MM.1S (cell line): ENCODE measurements around the gene SMYD2.

Experiments
- DNase-seq: peaks from one replicate; pipeline ENCODE4 v3.0.0-alpha.2; 2015
- H2AFZ ChIP-seq: fragments of 300-600 bp; sonication (generic); 2 replicates; pipeline ENCODE4 v1.6.0; 2016; ENCODE audit warnings: antibody characterized with exemption, low read length
- H3F3A ChIP-seq: fragments of 300-600 bp; sonication (generic); 2 replicates; pipeline ENCODE4 v1.6.1; 2016; ENCODE audit warnings: mild to moderate bottlenecking, antibody characterized with exemption, low read length, moderate library complexity, mixed read lengths; ENCODE audit not compliant: insufficient read depth
- H3K27ac ChIP-seq: fragments of 300-600 bp; sonication (generic); 2 replicates; pipeline ENCODE4 v1.5.1; 2016; ENCODE audit warnings: mild to moderate bottlenecking, low read length
- H3K27me3 ChIP-seq: fragments of 300-600 bp; sonication (generic); replicated peaks from 2 replicates; pipeline ENCODE4 v1.6.0; 2016; ENCODE audit warnings: low read length; ENCODE audit not compliant: insufficient read depth
- H3K36me3 ChIP-seq: fragments of 300-600 bp; sonication (generic); replicated peaks from 2 replicates; pipeline ENCODE4 v1.6.1; 2016; ENCODE audit warnings: mild to moderate bottlenecking, low read length, mixed read lengths; ENCODE audit not compliant: insufficient read depth
- H3K4me1 ChIP-seq: fragments of 300-600 bp; sonication (generic); 2 replicates; pipeline ENCODE4 v1.6.1; 2016; ENCODE audit warnings: low read length, mixed read lengths
- H3K4me2 ChIP-seq: fragments of 300-600 bp; sonication (generic); 2 replicates; pipeline ENCODE4 v1.6.0; 2016; ENCODE audit warnings: low read depth, low read length
- H3K4me3 ChIP-seq: fragments of 300-600 bp; sonication (generic); 2 replicates; pipeline ENCODE4 v1.5.1; 2016; ENCODE audit warnings: low read length, mixed read lengths
- H3K79me2 ChIP-seq: fragments of 300-600 bp; sonication (generic); 2 replicates; pipeline ENCODE4 v1.6.1; 2016; ENCODE audit warnings: mixed run types, low read length, mixed read lengths
- H3K9ac ChIP-seq: fragments of 300-600 bp; sonication (generic); 2 replicates; pipeline ENCODE4 v1.6.1; 2016; ENCODE audit warnings: low read length, mixed read lengths
- H3K9me2 ChIP-seq: fragments of 300-600 bp; sonication (generic); replicated peaks from 2 replicates; pipeline ENCODE4 v1.6.1; 2016; ENCODE audit warnings: mild to moderate bottlenecking, low read length, mixed read lengths; ENCODE audit not compliant: insufficient read depth
- H3K9me3 ChIP-seq: fragments of 300-600 bp; sonication (generic); replicated peaks from 2 replicates; pipeline ENCODE4 v1.6.1; 2016; ENCODE audit warnings: mild to moderate bottlenecking, low read length, mixed read lengths; ENCODE audit not compliant: insufficient read depth
- H4K20me1 ChIP-seq: fragments of 300-600 bp; sonication (generic); 2 replicates; pipeline ENCODE4 v1.6.1; 2016; ENCODE audit warnings: mild to moderate bottlenecking, low read length, moderate library complexity, mixed read lengths; ENCODE audit not compliant: insufficient read depth
- CTCF ChIP-seq: fragments of 300-600 bp; sonication (generic); IDR thresholded peaks from 2 replicates; pipeline ENCODE4 v1.5.1; 2016; ENCODE audit warnings: antibody characterized with exemption, low read length, mixed read lengths
- EZH2 ChIP-seq: fragments of 300-600 bp; sonication (generic); optimal IDR thresholded peaks from 2 replicates; pipeline ENCODE3; 2017; ENCODE audit warnings: low read depth, mild to moderate bottlenecking, antibody characterized with exemption, low read length, mixed read lengths
- EZH2phosphoT487 ChIP-seq: fragments of 300-600 bp; sonication (generic); IDR thresholded peaks from 2 replicates; pipeline ENCODE4 v1.6.1; 2018; ENCODE audit warnings: antibody characterized with exemption, low read length

SMYD2 gene

DNA sequence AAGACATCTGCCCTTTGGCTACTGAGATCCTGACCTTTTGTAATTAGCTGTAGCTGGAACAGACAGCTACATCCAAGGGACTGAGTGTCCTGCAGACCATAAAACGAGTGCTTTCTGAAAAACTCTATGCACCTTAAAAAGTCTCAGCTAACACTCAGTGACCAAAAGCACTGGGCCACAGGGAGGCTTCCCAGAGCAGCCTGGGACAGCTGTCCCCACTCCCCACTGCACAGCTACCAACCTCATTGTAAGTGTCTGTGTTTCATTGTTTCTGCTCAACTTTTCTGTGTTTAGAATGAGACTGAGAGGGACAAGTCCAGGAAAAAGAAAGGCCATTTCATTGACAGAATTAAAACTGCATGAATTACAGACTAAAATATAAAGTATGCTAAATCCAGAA, 80.7 kb downstream of the SMYD2 start:
- no peaks in the 10 kb centered on the region for H3K36me3 ChIP-seq
- H3K4me2 ChIP-seq, result no peak overlapping the region
- TF ChIP-seq EZH2phosphoT487, result no peak
- no peak for TF ChIP-seq EZH2
- no peak for TF ChIP-seq CTCF

GRCh38 chr1:214362188-214362882, 81.4 kb downstream of the SMYD2 start:
- Histone ChIP-seq H3K27me3 (no peaks in the 10 kb centered on the region), H3K36me3 (no peaks in the 10 kb centered on the region), H3F3A (no peaks in the 10 kb centered on the region), H3K9me2 (no peaks in the 10 kb centered on the region), H3K27ac (no peak overlapping the region), H4K20me1 (no peaks in the 10 kb centered on the region), H3K9ac (no peak overlapping the region), H3K9me3 (no peaks in the 10 kb centered on the region), H3K79me2 (no peaks in the 10 kb centered on the region), H3K4me2 (no peak overlapping the region), H3K4me1 (no peaks in the 10 kb centered on the region), H2AFZ (no peak overlapping the region), H3K4me3 (no peak overlapping the region)
- no peak for TF ChIP-seq CTCF
- TF ChIP-seq EZH2phosphoT487, result no peak
- no peak for TF ChIP-seq EZH2
- no peak for DNase-seq

More for the DNA sequence above, 80.7 kb downstream of the SMYD2 start:
- no peak overlapping the region for H2AFZ ChIP-seq
- H3K9ac ChIP-seq, result no peak overlapping the region
- H3F3A ChIP-seq, result no peaks in the 10 kb centered on the region
- no peak for DNase-seq
- H4K20me1 ChIP-seq, result no peaks in the 10 kb centered on the region
- H3K4me3 ChIP-seq, result no peak overlapping the region
- H3K79me2 ChIP-seq, result no peaks in the 10 kb centered on the region
- no peaks in the 10 kb centered on the region for H3K27me3 ChIP-seq
- no peaks in the 10 kb centered on the region for H3K4me1 ChIP-seq
- H3K27ac ChIP-seq, result no peak overlapping the region
- H3K9me2 ChIP-seq, result no peaks in the 10 kb centered on the region
- no peaks in the 10 kb centered on the region for H3K9me3 ChIP-seq

DNA sequence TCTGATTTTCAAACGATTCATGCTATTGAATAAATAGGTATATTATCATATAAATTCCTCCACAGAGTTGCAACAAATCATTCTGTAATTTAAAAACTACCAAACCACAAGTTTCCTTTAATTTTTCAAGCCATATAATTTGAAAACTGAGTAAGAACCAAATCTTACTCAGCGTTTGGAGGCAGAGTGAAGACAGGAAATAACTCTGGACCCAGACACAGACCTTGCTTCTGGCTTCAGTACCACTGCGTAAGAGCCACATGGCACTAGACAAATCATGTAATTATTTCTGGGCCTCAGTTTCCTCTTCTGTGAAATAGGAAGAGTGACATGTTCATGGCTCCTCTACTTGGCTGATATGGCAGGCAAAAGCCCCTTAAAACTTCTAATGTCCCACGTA, 82.4 kb downstream of the SMYD2 start:
- Histone ChIP-seq H3K27ac (no peak overlapping the region), H3K36me3 (no peaks in the 10 kb centered on the region)

More for the DNA sequence above, 82.4 kb downstream of the SMYD2 start:
- Histone ChIP-seq H3K4me3 (no peak overlapping the region), H3K9me3 (no peaks in the 10 kb centered on the region), H3K9me2 (no peaks in the 10 kb centered on the region), H4K20me1 (no peaks in the 10 kb centered on the region), H3K27me3 (no peaks in the 10 kb centered on the region), H3K79me2 (no peaks in the 10 kb centered on the region), H3K9ac (no peak overlapping the region), H3K4me2 (no peak overlapping the region), H2AFZ (no peak overlapping the region), H3F3A (no peaks in the 10 kb centered on the region), H3K4me1 (no peaks in the 10 kb centered on the region)
- no peak for DNase-seq
- TF ChIP-seq EZH2 (no peak), CTCF (no peak), EZH2phosphoT487 (no peak)
